HG03565 (cell line): ENCODE results near the gene SLC12A1.
"Not testable (repeated sequence)": the region's sequence is repeated elsewhere in the genome, so short reads cannot be mapped to it uniquely, and the experiment has no call there.

Experiments used
- ATAC-seq: cut with Tn5 transposase; IDR thresholded peaks from one replicate; pipeline ENCODE4 v1.9.1; 2021; ENCODE audit warnings: mild to moderate bottlenecking, moderate library complexity; ENCODE audit not compliant: unreplicated experiment

SLC12A1 gene

DNA sequence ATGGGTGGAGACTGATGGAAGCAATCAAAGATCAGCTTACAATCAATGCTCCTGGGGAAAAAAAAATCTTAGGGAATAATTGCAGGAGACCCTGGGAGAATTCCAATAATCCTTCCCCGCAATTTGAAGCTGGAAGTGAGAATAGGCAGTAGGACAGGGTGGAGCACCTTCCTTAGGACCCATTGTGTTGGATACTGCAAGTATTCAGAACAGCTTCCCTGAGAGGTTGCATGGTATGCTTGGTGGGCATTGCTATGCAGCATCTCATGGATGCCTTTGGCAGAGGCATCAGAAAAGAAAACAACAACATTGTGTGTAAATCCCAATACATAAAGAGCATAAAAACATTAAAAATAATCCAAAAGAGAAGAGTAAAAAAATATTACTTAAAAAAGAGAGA lies 100.5 kb downstream of the SLC12A1 start:
- no peak for ATAC-seq

DNA sequence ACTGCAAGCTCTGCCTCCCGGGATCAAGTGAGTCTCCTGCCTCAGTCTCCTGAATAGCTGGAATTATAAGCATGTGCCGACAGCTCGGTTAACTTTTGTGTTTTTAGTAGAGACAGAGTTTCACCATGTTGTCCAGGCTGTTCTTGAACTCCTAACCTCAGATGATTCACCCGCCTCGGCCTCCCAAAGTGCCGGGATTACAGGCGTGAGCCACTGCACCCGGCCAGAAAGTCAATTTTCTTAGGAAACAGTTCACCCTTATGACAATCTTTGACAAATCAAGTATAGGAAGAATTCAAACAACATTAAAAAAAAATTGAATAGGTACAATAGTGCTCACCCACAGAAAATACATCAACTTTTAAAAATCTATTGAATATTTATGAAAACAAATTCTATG lies 101.5 kb downstream of the SLC12A1 start:
- no peak for ATAC-seq

DNA sequence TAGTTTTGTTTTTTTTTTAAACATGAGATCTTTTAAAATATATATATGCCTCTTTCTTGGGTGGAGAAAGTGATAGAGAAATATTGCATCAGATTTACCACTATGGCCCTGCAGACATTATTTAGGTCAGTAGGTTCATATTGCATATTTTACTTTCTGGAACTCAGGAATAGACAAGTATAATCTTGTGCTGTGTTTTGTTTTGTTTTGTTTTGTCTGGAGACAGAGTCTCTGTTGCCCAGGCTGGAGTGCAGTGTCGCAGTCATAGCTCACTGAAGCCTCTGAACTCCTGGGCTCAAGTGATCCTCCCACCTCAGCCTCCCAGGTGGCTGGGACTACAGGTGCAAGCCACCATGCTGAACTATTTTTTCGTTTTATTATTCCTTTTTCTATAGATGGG lies 103.6 kb downstream of the SLC12A1 start:
- no peak for ATAC-seq

GRCh38 chr15:48313216-48313615 lies 107.1 kb downstream of the SLC12A1 start:
- no peak for ATAC-seq

DNA sequence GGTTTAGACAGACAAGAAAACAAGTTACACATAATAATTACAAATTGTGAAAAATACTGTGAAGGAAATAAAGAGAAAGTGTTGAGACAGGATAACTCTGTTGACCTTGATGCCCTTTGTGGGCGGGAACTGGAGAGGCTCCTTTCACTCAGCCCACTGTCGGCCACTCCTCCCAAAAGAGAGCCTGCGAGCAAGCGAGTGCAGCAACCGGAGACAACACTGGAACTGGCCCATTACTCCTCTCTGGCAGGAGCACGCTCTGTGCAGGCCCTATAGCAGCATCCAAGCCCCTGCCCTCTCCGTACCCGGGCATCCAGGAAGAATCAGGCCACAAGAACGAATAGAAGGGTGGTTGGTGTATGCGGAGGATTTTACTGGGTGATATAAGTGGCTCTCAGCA lies 108.9 kb downstream of the SLC12A1 start:
- ATAC-seq = no peak

- ATAC-seq = no peak
These were observed 111.1 kb downstream of the SLC12A1 start for GRCh38 chr15:48317221-48317620.

GRCh38 chr15:48318131-48318530 lies 112.0 kb downstream of the SLC12A1 start:
- no peak for ATAC-seq

- no peak for ATAC-seq
These were observed 117.2 kb downstream of the SLC12A1 start for GRCh38 chr15:48323294-48323693.

- ATAC-seq = no peak
These were observed 118.8 kb downstream of the SLC12A1 start for GRCh38 chr15:48324949-48325348.

DNA sequence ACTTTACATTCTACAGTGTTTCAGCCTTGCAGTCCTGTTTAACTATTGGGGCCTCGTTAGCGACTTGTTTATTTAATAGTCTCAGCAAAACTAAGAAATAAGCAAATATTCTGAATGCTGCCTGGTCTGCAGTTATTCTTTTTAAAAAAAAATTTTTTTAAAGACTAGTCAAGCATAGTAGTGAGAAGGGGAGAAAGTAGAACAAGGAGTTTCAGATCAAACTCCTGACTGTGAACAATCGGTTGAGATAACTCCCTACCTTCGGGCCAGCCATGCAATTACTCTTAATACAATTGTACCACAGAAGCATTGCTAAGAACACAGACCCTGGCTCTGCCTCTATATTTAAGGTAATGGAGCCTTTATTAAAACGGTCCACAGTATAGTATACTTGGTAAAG lies 119.3 kb downstream of the SLC12A1 start:
- no peak for ATAC-seq

- not testable (repeated sequence) for ATAC-seq
These were observed 120.1 kb downstream of the SLC12A1 start for GRCh38 chr15:48326180-48326579.

DNA sequence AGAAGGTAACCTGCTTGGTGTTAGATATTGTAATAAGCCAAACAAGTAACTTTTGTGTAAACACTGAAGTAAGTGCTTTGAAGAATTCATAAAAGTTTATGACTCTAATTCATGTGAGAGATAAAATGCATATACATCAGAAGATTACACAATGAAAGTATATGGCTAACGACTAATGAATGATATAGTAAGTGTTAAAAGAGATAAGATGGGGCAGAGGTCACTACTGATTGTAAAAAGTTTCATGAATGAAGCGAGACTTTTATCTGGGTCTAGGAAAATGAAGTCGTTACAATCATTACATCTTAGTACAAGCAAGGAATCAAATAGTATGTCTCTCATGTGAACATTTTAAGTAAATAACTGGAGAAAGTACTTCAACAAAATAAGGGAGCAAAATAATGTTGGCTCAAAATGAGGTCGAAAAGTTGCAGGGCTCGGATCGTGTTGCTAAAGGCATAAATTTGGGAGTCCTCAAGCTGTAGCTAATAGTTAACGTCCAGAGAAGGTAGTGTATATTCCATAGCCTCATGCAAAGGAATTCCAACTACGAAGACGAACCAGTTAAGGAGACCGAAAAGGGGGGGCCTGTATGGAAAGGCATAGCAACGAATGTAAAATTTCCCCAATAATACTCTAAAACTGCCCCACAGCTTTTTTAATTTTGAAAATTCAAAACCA lies 124.1 kb downstream of the SLC12A1 start:
- no peak for ATAC-seq

GRCh38 chr15:48330855-48331795 lies 125.0 kb downstream of the SLC12A1 start, which contains the start of gene DUT:
TSS of gene DUT (plus strand) at chr15:48331429. CDS start at chr15:48331516, 87 bp downstream.
- ATAC-seq = peak; percentile 71

DNA sequence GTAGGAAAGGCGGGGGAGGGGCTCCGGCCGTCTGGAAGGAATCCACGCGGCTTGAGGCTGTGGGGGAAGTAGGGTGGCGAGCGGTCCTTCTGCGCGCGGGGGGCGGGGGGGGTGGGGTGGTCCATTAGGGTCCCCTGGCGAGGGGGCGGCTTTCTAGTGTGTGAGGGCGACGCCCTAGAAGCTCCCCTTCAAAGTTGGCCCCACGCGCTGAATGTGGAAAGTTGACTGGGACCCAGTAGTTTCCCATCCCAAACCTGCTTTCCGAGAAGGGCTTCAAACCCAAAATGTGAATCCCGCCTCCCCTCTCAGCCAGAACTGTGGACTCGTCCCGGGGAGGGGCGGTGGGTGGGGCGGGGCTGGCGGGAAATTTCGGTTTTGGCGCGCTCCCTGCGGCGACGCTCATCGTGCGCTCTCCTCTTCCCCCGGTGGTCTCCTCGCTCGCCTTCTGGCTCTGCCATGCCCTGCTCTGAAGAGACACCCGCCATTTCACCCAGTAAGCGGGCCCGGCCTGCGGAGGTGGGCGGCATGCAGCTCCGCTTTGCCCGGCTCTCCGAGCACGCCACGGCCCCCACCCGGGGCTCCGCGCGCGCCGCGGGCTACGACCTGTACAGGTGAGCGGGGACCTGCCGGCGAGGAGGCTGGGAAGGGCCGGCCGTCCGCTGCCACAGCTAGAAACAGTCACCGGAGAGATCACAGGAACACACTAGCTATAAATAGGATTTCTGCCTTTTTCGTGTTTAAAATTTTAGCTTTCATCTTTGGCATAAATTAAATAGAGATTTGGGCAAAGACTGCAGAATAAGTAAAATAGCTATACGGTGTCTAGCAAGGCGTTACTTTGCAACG lies 125.9 kb downstream of the SLC12A1 start:
- peak; percentile 23 for ATAC-seq

- no peak for ATAC-seq
These were observed 126.5 kb downstream of the SLC12A1 start for GRCh38 chr15:48332642-48333034.

DNA sequence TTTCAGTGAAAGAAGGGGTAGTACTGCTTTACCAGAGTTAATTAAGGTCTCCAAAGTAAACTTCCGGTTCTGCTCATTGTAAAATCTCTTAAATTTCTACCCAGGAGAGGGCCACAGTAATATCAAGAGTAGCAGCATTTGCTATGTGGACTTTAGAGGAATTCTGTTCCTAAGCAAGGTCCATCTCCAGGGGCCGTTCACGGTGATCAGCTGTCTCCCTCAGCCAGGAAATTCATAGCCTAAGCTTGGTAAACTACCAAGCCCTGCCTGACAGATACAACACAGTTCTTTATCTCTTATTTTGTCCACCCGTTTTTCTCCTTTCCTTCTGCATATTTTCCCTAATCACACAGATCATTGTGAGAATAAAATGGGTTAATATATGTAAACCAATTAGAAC lies 127.4 kb downstream of the SLC12A1 start:
- ATAC-seq = no peak

DNA sequence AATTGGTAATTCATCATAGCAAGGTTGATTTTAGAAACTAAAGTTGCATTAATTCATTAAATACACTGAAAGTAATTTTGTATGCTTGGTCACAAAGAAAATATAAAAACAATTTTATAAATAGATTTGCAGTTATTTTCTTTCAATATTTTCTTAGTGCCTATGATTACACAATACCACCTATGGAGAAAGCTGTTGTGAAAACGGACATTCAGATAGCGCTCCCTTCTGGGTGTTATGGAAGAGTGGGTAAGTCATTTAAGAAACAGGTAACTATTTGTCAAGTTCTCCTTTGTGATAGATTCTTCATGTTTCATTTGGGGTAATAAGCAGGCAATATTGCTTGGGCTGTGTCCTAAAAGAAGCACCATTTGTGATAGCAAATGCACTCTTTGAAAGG lies 128.2 kb downstream of the SLC12A1 start:
- ATAC-seq = no peak

DNA sequence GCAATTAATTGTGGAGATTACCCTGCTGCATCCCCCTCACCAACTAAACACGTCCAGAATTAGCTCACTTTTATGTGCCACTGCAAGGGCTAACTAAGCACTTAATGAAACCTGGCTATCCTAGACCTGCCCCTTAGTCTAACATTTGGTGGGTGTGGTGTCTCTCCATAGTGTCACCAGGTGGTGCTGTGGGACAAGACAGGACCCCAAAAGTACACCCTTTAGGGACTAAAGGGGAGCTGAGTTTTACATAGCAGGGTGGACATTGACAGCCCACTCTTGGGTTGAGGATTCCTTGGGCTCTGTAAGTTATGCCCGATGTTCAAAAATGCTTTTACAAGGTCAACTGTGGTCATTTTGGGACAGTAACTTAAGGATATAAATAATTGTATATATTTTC lies 130.8 kb downstream of the SLC12A1 start:
- ATAC-seq = no peak

GRCh38 chr15:48337607-48338006 lies 131.5 kb downstream of the SLC12A1 start:
- ATAC-seq = no peak

- no peak for ATAC-seq
These were observed 134.0 kb downstream of the SLC12A1 start for GRCh38 chr15:48340111-48340510.

- ATAC-seq = no peak
These were observed 137.8 kb downstream of the SLC12A1 start for GRCh38 chr15:48343865-48344264.
